Spleen (tissue), 7 donors: ENCODE data around the gene KLF13.

Source experiments
- CTCF ChIP-seq, 11 experiments: fragments of 200-600 bp in 7 of 11; fragments of 450-650 bp in 4 of 11; sonication (generic) in 4 of 11; IDR thresholded peaks in 8 of 11; conservative IDR thresholded peaks in 3 of 11; 1 replicate in 7 of 11; 2 replicates in 4 of 11; pipeline versions ENCODE4 v1.4.0 to v1.8.0; 2016 to 2021; ENCODE audit warnings: antibody characterized with exemption in 11 of 11, inconsistent platforms in 4 of 11, mild to moderate bottlenecking in 1 of 11
- POLR2A ChIP-seq, 3 donors: fragments of 450-650 bp; IDR thresholded peaks; one replicate each; pipeline ENCODE4 v1.5.1; 2017; ENCODE audit warnings: antibody characterized with exemption in 3 of 3, mild to moderate bottlenecking in 1 of 3
- donor health status: DM: no; HTN: no; CAD: no; lungs with moderate emphysema.
- donor health status: DM: no; HTN: no; CAD: no.
- donor health status: DM: no; HTN: no; CAD: no.

GRCh38 chr15:31364301-31365031 is 37.8 kb downstream of the KLF13 start:
- no peak for TF ChIP-seq CTCF (IDR thresholded peaks at IDR 0.05 in 8 of 11, conservative IDR thresholded peaks at IDR 0.05 in 3 of 11)
- no peak for TF ChIP-seq POLR2A (IDR thresholded peaks at IDR 0.05)
